Stimulated activated CD4-positive, alpha-beta T cell treated with anti-CD3 and anti-CD28 coated beads, Interleukin-2, amount 100 ng/mL, for 24 hours (primary cell): ENCODE data around the gene ZNF467.

Experiments used
- DNase-seq, 2 donors: peaks; one replicate each; pipeline ENCODE4 v3.0.0-alpha.2; 2020

The ZNF467 gene

GRCh38 chr7:149743476-149744255 lies 29.7 kb downstream of the ZNF467 start:
- DNase-seq = no peak

DNA sequence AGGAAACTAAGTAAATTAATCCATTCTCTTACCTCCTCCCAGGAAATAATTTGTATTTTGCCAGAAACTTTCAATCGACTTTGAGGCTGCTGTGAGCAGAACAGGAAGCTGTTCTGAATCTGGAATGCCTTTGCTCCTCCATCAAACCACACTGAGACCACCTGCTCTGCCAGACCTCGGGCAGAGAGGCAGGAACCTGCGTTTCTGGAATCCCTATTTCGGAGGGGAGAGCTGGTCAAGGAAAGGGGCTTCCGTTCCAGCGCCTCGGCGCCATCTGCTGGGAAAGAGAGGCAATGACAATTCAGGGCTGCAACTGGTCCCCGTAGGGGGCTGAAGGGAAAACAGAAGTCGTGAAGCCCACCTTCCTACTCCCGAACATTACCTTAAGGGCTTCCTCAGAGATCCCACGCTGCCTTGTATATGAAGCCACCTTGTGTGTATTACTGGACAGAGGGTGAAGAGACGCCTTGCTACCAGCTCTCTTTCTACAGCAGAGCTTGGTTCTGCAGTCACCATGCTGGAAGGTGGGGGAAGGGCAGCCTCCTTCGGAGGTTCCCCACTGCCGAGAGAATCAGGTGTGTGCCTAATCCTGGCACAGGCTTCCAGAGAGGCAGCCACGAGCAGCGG lies 31.2 kb downstream of the ZNF467 start:
- DNase-seq = peak; percentile 73 to 74

- DNase-seq = no peak
Measured at GRCh38 chr7:149741629-149742028, 31.8 kb downstream of the ZNF467 start.

DNA sequence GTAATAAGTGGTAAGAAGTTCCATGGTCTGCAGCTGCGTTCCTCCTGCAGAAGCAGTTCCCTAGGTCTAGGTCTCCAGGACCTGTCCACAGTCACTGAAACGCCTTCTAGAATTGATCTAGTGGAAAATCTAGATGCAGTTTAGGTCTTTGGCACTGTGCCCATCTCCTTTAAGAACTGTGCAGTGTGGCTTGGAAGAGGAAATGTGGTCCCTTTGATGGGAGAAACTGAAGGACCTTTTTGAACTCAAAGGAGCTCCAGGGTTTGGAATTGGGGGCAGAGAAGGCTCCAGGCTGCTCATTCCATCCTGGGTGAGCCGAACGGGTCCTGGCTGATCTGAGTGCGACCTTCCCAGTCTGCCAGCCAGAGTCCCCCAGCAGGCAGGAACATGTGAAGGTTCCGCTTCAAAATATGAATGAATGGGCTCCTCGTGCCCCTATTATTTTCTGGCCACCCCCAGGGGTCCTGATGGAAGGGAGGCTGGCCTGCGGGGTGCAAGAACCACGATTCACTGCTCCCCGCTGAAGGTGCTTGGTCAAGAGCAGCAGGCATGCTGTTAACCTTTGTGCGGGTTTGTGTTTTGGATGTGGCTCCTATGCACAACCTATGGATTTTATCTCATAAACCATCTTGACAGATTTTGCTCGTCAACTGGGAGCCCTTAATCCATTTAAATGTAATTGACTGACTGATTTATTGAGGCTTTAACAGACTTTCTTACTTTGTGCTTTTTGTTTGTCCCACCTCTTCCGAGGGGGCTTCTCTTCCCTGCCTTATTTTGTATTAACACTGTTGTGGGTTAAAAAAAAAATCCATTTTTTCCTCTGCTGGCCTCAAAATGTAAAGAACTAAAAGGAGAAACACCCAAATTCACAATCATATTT lies 36.7 kb downstream of the ZNF467 start:
- DNase-seq = no peak

DNA sequence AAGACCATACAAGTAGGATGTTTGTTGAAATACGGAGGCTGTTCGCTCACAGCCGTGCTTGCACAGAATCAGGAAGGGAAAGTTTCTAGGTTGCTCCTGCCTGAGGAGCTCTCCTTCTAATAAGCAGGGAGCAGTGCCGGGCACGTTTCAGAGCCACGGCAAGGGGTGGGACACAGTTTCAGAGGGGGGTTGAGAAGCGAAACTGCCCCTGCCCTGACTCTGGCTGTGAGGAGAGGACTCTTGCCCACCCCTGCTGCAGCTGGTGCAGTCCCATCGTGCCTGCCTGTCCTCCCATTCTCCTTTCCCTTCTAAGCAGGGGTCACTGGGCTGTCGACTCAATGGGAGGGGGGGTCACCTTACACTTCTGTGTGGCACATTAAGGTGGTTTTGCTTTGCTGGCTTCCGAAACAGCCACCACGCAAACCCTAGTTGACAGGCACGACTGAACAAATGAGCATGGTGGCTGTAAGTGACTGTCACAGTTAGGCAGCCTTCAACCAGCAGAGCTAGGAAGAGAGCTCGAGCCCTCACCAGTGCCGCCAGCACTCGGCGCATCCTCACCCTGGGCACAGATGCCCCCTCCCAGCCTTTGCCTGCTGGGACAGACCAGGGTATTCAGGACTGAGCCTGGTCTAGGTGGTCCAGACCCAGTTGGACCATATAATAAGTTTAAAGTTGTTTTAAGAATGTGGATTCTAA lies 37.5 kb downstream of the ZNF467 start:
- no peak for DNase-seq

DNA sequence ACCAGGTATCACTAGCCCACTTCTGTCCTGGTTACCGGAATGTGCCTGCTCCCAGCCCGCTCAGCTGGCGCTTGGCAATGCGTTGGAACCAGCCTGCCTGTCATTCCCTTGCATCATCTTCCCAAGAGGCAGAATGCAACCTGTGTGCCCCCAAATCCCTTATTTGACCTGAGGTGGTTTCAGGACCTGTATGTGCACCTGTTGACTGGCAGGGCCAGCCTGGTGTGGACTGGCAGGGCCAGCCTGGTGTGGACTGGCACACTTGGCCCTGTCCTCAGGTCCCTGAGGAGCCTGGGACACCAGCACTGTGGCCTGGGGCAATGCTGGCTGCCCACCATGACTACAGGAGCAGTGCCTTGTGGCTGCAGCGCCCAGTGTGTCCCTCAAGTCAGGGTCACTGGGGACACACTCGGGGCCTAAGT lies 38.2 kb downstream of the ZNF467 start:
- no peak for DNase-seq

DNA sequence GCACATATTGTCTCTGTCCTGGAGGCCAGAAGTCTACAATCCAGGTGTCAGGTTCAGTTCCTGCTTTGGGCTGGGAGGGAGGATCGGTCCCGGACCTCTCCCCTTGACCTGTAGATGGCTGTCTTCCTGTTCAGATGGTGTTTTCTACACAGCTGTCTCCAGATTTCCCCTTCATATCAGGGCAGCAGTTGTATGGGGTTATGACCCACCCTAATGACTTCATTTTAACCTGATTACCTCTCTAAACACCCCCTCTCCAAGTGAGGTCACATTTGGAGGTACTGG lies 38.7 kb downstream of the ZNF467 start:
- DNase-seq = no peak

DNA sequence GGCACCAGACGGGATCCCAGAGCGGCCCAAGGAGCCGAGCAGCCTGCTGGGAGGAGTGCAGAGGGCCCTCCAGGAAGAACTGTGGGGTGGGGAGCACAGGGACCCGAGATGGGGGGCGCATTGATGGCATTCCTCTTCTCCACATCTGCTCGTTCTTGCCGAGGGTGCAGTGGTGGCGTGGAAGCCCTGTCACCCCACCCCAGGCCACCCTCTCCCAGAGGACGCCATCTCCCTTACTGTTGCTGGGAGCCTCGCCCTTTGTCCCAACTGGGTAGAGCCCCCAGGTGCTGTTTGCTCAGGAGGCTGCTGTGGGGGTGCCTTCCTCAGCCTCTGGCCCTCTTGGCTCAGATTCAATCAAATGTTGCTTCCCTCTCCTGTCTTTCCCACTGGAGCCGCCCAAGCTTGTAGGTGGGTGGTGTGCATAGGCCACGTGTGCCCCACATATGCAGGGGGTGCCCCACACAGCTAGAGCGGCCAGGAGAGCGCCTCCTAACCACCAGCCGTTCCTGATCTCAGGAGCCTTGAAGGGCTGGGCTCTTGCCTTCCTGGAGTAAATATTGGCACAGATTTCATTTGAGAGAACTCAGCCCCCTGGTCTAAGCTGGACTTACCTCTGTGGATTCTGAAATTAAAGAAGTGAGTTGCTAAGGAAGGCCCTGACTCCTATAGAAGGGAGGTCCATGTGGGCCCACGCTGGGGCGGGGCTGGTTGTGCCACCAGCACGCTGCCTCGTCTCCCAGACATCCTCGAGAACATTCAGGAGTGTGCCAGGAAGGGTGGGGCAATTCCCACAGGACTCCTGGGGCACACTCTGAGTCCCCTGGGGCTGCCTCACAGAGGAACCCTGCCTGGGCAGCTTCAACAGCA lies 39.2 kb downstream of the ZNF467 start:
- no peak for DNase-seq

GRCh38 chr7:149733131-149733923 lies 40.1 kb downstream of the ZNF467 start:
- no peak for DNase-seq

- no peak for DNase-seq
Measured at GRCh38 chr7:149732611-149733010, 40.8 kb downstream of the ZNF467 start.

DNA sequence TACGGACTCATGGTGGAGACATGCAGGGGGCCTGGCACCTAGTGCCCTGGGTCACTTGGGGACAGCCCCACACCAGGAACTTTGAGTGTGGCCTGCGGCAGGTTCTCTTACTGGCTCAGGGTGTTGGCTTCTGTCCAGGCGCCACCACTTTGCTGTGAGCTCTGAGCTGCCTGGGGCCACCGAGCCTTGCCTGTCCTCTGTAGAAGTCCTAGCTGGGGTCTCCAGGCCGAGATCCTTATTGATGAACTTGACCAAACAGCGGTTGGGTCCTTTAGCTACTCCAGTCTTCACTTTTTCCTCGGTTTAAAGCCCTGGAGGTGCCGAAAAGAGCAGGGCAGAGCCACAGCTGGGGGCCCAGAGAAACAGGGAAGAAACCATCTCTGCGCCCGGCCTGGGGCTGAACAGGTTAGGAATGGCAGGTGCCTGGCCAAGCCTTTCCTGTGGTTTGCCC lies 41.3 kb downstream of the ZNF467 start:
- no peak for DNase-seq

- DNase-seq = no peak
Measured at GRCh38 chr7:149731207-149731955, 42.0 kb downstream of the ZNF467 start.

GRCh38 chr7:149729983-149730801 lies 43.2 kb downstream of the ZNF467 start:
- no peak for DNase-seq

DNA sequence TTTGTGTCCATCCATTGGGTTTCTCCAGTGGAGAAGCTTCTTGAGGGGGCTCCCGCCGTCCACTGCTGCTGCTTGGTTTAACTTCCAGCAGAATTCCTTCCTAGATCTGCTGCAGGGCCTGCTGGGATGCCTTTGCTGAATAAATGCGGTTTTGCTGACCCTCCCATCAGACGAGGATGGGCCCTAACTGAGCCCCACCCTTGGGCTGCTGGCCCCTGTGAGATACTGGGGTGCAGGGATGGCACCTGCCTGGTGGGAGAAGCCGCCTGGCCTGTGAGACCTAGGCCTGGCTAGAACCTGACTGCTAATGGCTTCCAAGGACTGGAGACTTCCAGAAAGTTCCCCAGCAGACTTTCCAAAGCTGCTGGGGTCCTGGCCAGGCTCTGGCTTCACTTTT lies 43.8 kb downstream of the ZNF467 start:
- no peak for DNase-seq

DNA sequence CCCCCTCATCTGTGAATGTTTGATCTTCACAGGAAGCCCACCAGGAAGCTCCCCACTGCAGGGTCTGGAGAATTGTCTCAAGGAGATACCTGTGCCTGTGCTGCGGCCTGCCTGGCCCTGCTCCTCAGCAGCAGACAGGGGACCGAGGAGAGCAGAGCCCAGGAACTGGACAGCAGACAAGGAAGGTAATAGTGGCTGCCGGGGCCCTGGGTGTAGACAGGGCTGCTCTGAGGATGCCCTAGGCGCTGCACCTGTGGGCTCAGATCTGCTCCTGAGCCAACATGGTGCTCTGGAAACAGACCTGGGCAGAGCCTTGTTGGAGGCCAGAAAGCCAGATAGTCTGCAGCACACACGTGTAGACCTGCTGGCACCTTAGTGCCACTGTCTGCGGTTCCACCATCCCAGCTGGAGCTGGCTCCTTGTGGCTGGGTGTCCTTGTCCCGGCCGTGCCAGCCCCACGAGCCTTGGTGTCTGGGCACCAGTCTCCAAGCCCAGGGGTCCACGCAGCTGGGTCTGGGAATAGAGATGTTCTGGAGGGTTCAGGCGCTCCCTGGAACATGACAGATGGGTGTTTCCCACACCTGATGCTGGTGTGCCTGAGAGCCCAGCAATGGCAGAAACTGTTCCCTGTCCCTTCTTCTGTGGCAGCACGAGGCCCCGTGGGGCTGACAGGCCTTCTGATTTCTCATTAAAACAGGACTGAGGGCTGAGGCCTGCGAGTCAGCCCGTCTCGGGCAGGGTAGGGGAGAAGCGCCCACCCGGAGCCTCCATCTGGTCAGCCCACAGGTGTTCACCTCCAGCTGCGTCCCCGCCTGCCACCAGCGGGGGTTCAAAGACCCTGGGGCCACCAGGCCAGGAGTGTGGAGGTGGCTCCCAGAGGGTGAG lies 44.7 kb downstream of the ZNF467 start:
- DNase-seq = no peak

GRCh38 chr7:149727899-149728476 lies 45.4 kb downstream of the ZNF467 start:
- no peak for DNase-seq

DNA sequence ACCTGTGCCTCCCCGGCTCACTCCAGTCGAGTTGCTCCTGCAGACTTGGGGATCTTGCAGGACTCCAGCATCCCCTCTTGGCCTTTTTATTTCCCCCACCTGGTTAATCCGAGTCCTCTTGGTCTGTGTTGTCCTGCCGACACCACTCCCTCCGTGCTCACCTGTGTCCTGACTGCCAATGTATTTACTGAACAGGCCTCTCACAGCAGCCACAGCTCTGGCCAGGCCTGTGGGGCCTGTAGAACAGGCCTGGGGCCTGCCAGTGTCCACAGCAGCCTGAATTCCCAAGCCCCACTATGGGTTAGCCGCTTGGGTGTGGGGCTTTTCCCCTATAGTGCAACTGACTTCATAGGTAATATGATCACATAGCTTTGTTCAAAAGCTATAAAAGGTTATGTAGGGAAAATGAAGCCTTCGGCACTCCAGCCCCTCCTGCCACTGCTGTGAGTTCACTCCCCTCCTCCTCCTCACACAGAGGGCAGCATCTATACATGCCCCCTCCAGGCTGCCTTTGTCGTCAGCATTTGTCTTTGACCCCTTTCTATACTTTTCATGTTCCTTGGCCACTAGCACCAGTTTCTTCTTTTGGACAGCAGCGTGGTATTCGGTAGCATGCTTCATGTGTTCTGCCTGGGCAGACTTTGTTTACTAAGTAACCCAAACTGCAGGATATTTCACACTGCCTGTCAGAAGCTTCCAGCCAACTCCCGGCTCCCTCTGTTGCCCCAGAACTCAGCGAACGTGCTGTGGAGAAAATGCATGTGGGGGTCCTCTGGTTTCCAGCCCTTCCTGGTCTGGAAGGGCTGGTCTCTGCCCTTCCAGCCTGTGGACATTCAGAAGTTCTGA lies 46.1 kb downstream of the ZNF467 start:
- DNase-seq = no peak
